Neutrophil (primary cell): ENCODE data around the gene LY9.

Source experiments
- H3K27ac ChIP-seq: fragments of 200-600 bp; sonication (generic); 2 replicates; pipeline ENCODE4 v1.5.1; 2016; ENCODE audit warnings: mild to moderate bottlenecking, moderate library complexity
- H3K27me3 ChIP-seq: fragments of 200-600 bp; sonication (generic); 2 replicates; pipeline ENCODE4 v1.6.0; 2016; ENCODE audit warnings: mild to moderate bottlenecking
- H3K36me3 ChIP-seq: fragments of 200-600 bp; sonication (generic); 2 replicates; pipeline ENCODE4 v1.5.1; 2017
- H3K4me1 ChIP-seq, 2 experiments: fragments of 200-600 bp in 1 of 2; sonication (generic) in 1 of 2; 1 replicate in 1 of 2; 2 replicates in 1 of 2; pipeline versions ENCODE4 v1.5.1 to v1.6.1; 2013 to 2016; ENCODE audit warnings: low read depth in 1 of 2, low read length in 1 of 2, mild to moderate bottlenecking in 1 of 2, moderate library complexity in 1 of 2; ENCODE audit not compliant: control insufficient read depth in 1 of 2, insufficient read depth in 1 of 2
- H3K4me3 ChIP-seq, 2 experiments: fragments of 200-600 bp in 1 of 2; sonication (generic) in 1 of 2; 1 replicate in 1 of 2; 2 replicates in 1 of 2; pipeline ENCODE4 v1.5.1; 2013 to 2016; ENCODE audit warnings: low read depth in 1 of 2, low read length in 1 of 2, mild to moderate bottlenecking in 1 of 2, moderate library complexity in 1 of 2
- H3K9me3 ChIP-seq: fragments of 200-600 bp; sonication (generic); 2 replicates; pipeline ENCODE4 v1.5.1; 2016
- TF ChIP-seq, protein P1 (sequence below): fragments of 200-600 bp; sonication (generic); IDR thresholded peaks from 2 replicates; pipeline ENCODE4 v1.5.1; 2016; ENCODE audit warnings: antibody characterized with exemption

Gene LY9

DNA sequence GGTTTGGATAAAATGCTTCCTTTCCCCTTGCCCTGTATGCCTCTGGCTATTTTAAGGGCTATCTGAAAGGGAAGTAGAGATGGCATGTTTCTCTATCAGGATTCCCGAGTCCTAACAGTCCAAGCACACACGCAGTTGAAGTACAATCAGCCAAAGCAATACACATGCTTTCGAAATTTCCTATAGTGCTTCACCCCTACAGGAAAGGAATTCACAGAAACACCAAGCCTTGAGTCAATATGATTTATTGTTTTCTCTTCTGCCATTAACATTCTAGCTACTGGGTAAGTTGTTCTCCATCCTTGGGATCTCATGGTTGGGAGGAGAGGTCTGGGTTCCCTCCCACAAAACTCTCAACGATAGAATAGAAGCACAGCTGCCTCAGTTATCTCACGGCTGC, 80.3 kb downstream of the LY9 start:
- Histone ChIP-seq H3K36me3 (no peaks in the 10 kb centered on the region), H3K4me3 (no peak overlapping the region), H3K27me3 (no peaks in the 10 kb centered on the region), H3K9me3 (no peaks in the 10 kb centered on the region), H3K4me1 (peaks cover 13 to 16% of the 10 kb centered on the region in 2 experiments), H3K27ac (peak overlapping the region; percentile 54)
- TF ChIP-seq, protein P1, sequence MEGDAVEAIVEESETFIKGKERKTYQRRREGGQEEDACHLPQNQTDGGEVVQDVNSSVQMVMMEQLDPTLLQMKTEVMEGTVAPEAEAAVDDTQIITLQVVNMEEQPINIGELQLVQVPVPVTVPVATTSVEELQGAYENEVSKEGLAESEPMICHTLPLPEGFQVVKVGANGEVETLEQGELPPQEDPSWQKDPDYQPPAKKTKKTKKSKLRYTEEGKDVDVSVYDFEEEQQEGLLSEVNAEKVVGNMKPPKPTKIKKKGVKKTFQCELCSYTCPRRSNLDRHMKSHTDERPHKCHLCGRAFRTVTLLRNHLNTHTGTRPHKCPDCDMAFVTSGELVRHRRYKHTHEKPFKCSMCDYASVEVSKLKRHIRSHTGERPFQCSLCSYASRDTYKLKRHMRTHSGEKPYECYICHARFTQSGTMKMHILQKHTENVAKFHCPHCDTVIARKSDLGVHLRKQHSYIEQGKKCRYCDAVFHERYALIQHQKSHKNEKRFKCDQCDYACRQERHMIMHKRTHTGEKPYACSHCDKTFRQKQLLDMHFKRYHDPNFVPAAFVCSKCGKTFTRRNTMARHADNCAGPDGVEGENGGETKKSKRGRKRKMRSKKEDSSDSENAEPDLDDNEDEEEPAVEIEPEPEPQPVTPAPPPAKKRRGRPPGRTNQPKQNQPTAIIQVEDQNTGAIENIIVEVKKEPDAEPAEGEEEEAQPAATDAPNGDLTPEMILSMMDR: no peak

DNA sequence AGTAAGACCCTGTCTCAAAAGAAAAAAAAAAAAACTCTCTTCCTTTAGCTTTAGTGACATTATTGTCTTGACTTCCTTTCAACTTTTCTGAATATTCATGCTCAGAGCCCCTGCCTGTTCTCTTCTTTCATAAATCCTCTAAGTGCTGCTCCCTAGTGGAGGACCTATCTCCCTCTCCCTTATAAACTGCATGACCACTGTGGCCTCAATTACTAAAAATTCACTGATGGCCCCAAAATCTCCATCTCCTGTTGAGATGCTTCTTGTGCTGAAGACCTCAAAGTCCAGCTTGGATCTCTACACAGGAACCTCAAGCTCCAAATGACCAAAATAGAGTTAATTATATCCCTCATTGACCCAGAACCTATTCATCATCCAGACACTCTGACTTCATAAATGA, 81.2 kb downstream of the LY9 start:
- TF ChIP-seq, protein P1: no peak
- H3K36me3 ChIP-seq: no peaks in the 10 kb centered on the region
- peaks cover 13 to 16% of the 10 kb centered on the region in 2 experiments for H3K4me1 ChIP-seq
- H3K27me3 ChIP-seq: no peaks in the 10 kb centered on the region
- no peak overlapping the region for H3K4me3 ChIP-seq
- no peak overlapping the region for H3K27ac ChIP-seq
- no peaks in the 10 kb centered on the region for H3K9me3 ChIP-seq
